ENCODE measurements around the gene B9D2.

GRCh38 chr19:41392775-41393174 is 28.8 kb upstream of the B9D2 start:
- TF ChIP-seq CTCF (tag by site-specific recombination; IDR thresholded peaks at IDR 0.05), result no peak
- TF ChIP-seq KLF16 (tag by site-specific recombination; IDR thresholded peaks at IDR 0.05), result no peak
- TF ChIP-seq ZBTB1 (tag by site-specific recombination; IDR thresholded peaks at IDR 0.05), result no peak
- TF ChIP-seq ZNF2 (tag by site-specific recombination; IDR thresholded peaks at IDR 0.05), result no peak
- no peak for TF ChIP-seq ZNF394 (tag by site-specific recombination; IDR thresholded peaks at IDR 0.05; ENCODE audit: borderline replicate concordance)
- TF ChIP-seq ZNF701 (tag by site-specific recombination; IDR thresholded peaks at IDR 0.05), result no peak
- TF ChIP-seq ZNF548 (tag by site-specific recombination; IDR thresholded peaks at IDR 0.05), result no peak
- TF ChIP-seq ZNF555 (tag by site-specific recombination; conservative IDR thresholded peaks at IDR 0.05), result no peak
- TF ChIP-seq TCF7L2 (IDR thresholded peaks at IDR 0.05; ENCODE audit: borderline replicate concordance, low read depth, low read length), result no peak
- no peak for TF ChIP-seq ZNF621 (tag by site-specific recombination; IDR thresholded peaks at IDR 0.05)
- no peak for TF ChIP-seq ZNF132 (tag by site-specific recombination; IDR thresholded peaks at IDR 0.05; ENCODE audit: borderline replicate concordance)
